ACC112 (cell line): ENCODE data around the gene STRN3.
A peak's percentile ranks its signal among the peaks of the same experiment; 100 is the strongest.
"Not testable (repeated sequence)": the region's sequence is repeated elsewhere in the genome, so short reads cannot be mapped to it uniquely, and the experiment has no call there.

Source experiments
- H2AFZ ChIP-seq: fragments of 200-600 bp; sonication (generic); one replicate; pipeline ENCODE4 v1.6.0; 2017; ENCODE audit warnings: antibody characterized with exemption, low read length; ENCODE audit not compliant: unreplicated experiment
- H3K27ac ChIP-seq: fragments of 200-600 bp; sonication (generic); 2 replicates; pipeline ENCODE4 v1.5.1; 2014; ENCODE audit warnings: low read depth, mild to moderate bottlenecking, antibody characterized with exemption, low read length, moderate library complexity
- H3K27me3 ChIP-seq: fragments of 200-600 bp; sonication (generic); 2 replicates; pipeline ENCODE4 v1.6.1; 2014; ENCODE audit warnings: mild to moderate bottlenecking, antibody characterized with exemption, low read length, moderate library complexity, mixed read lengths; ENCODE audit not compliant: insufficient read depth
- H3K36me3 ChIP-seq: fragments of 200-600 bp; sonication (generic); 2 replicates; pipeline ENCODE4 v1.6.1; 2016; ENCODE audit warnings: mild to moderate bottlenecking, antibody characterized with exemption, low read length, moderate library complexity, mixed read lengths; ENCODE audit not compliant: insufficient read depth
- H3K4me1 ChIP-seq: fragments of 200-600 bp; sonication (generic); one replicate; pipeline ENCODE4 v1.6.1; 2016; ENCODE audit warnings: low read length, mixed read lengths; ENCODE audit not compliant: insufficient read depth, unreplicated experiment, control insufficient read depth
- H3K4me3 ChIP-seq: fragments of 200-600 bp; sonication (generic); 2 replicates; pipeline ENCODE4 v1.5.1; 2014; ENCODE audit warnings: mild to moderate bottlenecking, low read depth, low read length
- H3K79me2 ChIP-seq: fragments of 200-600 bp; sonication (generic); one replicate; pipeline ENCODE4 v1.6.0; 2016; ENCODE audit warnings: low read length; ENCODE audit not compliant: control insufficient read depth, unreplicated experiment, insufficient read depth

Gene STRN3

GRCh38 chr14:30988509-30988908 is 37.7 kb downstream of the STRN3 start:
- H3K27me3 ChIP-seq, result no peaks in the 10 kb centered on the region
- H3K27ac ChIP-seq, result no peak overlapping the region
- H3K4me1 ChIP-seq, result peaks cover 8% of the 10 kb centered on the region
- H3K36me3 ChIP-seq, result no peaks in the 10 kb centered on the region; the same call in 1 of the 2 replicates
- no peak overlapping the region for H2AFZ ChIP-seq
- no peak overlapping the region for H3K4me3 ChIP-seq
- H3K79me2 ChIP-seq, result peaks cover 74% of the 10 kb centered on the region

GRCh38 chr14:30985796-30986195 is 40.4 kb downstream of the STRN3 start:
- no peak overlapping the region for H3K27ac ChIP-seq
- no peaks in the 10 kb centered on the region for H3K27me3 ChIP-seq
- H2AFZ ChIP-seq, result no peak overlapping the region
- peaks cover 66% of the 10 kb centered on the region for H3K79me2 ChIP-seq
- no peak overlapping the region for H3K4me3 ChIP-seq
- H3K4me1 ChIP-seq, result peaks cover 8% of the 10 kb centered on the region
- H3K36me3 ChIP-seq, result no peaks in the 10 kb centered on the region; the same call in 1 of the 2 replicates

- H3K36me3 ChIP-seq, result no peaks in the 10 kb centered on the region
- H3K27ac ChIP-seq, result no peak overlapping the region
- no peak overlapping the region for H2AFZ ChIP-seq
- H3K27me3 ChIP-seq, result no peaks in the 10 kb centered on the region
- peaks cover 56% of the 10 kb centered on the region for H3K79me2 ChIP-seq
- H3K4me1 ChIP-seq, result peaks cover 4% of the 10 kb centered on the region
- no peak overlapping the region for H3K4me3 ChIP-seq
Measured at GRCh38 chr14:30983858-30984257, 42.3 kb downstream of the STRN3 start.

- H3K4me3 ChIP-seq, result no peak overlapping the region
- no peaks in the 10 kb centered on the region for H3K27me3 ChIP-seq
- H3K27ac ChIP-seq, result no peak overlapping the region
- H2AFZ ChIP-seq, result no peak overlapping the region
- no peaks in the 10 kb centered on the region for H3K4me1 ChIP-seq
- H3K79me2 ChIP-seq, result peaks cover 54% of the 10 kb centered on the region
- H3K36me3 ChIP-seq, result no peaks in the 10 kb centered on the region
Measured at GRCh38 chr14:30982533-30982932, 43.6 kb downstream of the STRN3 start.

GRCh38 chr14:30980980-30981379 is 45.2 kb downstream of the STRN3 start:
- no peak overlapping the region for H3K4me3 ChIP-seq
- H3K4me1 ChIP-seq, result no peaks in the 10 kb centered on the region
- no peaks in the 10 kb centered on the region for H3K36me3 ChIP-seq
- H3K27ac ChIP-seq, result no peak overlapping the region
- H2AFZ ChIP-seq, result no peak overlapping the region
- H3K79me2 ChIP-seq, result peaks cover 58% of the 10 kb centered on the region
- H3K27me3 ChIP-seq, result no peaks in the 10 kb centered on the region

GRCh38 chr14:30980106-30980704 is 46.0 kb downstream of the STRN3 start:
- H2AFZ ChIP-seq, H3K27me3 ChIP-seq, H3K27ac ChIP-seq, H3K4me1 ChIP-seq, H3K36me3 ChIP-seq, H3K4me3 ChIP-seq: not testable (repeated sequence)
- H3K79me2 ChIP-seq, result peaks cover 57% of the 10 kb centered on the region

DNA sequence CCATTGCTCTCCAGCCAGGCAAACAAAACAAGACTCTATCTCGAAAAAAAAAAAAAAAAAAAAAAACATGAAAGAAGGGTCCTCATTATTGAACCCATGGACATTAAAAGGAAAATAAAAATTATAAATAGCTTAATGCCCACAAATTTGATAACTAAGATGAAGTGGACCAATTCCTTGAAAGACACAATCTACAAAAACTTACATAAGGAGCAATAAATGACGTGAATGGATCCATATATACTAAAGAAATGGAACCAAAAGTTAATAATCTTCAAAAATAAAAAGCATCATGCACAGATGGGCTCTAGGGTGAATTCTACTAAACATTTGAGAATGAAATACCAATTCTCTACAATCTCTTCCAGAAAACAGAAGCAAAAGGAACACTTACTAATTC is 48.4 kb downstream of the STRN3 start:
- H3K36me3 ChIP-seq, result no peaks in the 10 kb centered on the region
- H3K27ac ChIP-seq, result no peak overlapping the region
- peaks cover 20% of the 10 kb centered on the region for H3K4me1 ChIP-seq
- H3K27me3 ChIP-seq, result no peaks in the 10 kb centered on the region
- H3K79me2 ChIP-seq, result peaks cover 75% of the 10 kb centered on the region
- no peak overlapping the region for H2AFZ ChIP-seq
- H3K4me3 ChIP-seq, result no peak overlapping the region

DNA sequence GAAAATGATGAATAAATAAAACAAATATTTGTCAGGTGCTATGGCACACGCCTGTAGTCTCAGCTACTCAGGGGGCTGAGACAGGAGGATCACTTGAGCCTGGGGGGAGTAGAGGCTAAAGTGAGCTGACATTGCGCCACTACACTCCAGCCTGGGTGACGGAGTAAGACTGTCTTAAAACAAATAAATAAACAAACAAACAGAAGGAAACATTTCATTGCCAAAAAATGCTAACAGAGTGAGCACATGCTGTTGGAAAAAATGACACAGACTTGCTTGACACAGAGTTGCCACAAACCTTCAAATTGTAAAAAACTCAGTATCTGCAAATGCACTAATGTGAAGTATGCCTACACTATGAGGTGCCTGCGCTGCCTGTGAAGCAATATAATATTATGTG is 51.6 kb downstream of the STRN3 start:
- Histone ChIP-seq H3K27me3 (no peaks in the 10 kb centered on the region), H2AFZ (no peak overlapping the region), H3K4me1 (peaks cover 20% of the 10 kb centered on the region), H3K4me3 (no peak overlapping the region), H3K27ac (peak overlapping the region; percentile 16; the same call in 1 of the 2 replicates), H3K36me3 (no peaks in the 10 kb centered on the region), H3K79me2 (peaks cover 89% of the 10 kb centered on the region)

- Histone ChIP-seq H3K4me3 (no peak overlapping the region), H3K79me2 (peaks cover 87% of the 10 kb centered on the region), H3K4me1 (peaks cover 20% of the 10 kb centered on the region), H2AFZ (no peak overlapping the region), H3K36me3 (no peaks in the 10 kb centered on the region), H3K27me3 (no peaks in the 10 kb centered on the region), H3K27ac (peak overlapping the region; percentile 16; the same call in 1 of the 2 replicates)
Measured at GRCh38 chr14:30972882-30973582, 53.1 kb downstream of the STRN3 start.

DNA sequence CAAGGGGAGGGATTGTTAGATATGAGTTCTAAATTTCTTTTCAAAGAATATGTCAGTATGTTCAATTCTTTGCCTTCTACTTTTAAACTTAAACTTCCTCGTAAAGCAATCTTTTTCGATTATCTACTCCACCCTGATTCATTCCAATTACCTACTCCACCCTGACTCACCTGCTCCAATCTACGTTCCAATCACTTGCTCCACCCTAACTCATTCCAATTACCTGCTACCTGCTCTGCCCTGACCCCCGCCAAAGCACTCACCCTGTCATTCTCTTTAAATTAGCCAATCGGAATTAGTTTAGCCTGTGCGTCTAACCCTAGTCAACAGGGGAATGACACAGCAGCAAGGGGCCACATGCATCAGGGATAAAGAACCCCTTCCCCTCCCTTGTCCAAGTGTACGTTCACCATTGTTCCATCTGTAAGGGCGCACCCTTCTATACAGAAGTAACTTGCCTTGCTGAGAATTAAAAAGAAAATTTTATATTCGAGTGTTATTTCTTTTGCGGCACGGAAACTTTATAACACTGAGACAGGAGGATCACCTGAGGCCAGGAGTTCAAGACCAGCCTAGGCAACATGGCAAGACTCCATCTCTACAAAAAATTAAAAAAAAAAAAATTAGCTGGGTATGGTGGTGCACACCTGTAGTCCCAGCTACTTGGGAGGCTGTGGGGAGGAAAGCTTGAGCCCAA is 54.0 kb downstream of the STRN3 start:
- peaks cover 20% of the 10 kb centered on the region for H3K4me1 ChIP-seq

More for the DNA sequence above, 54.0 kb downstream of the STRN3 start:
- not testable (repeated sequence) for H2AFZ ChIP-seq, H3K4me3 ChIP-seq, H3K27me3 ChIP-seq, H3K27ac ChIP-seq, H3K36me3 ChIP-seq
- peaks cover 86% of the 10 kb centered on the region for H3K79me2 ChIP-seq
